K562 (cell line): ENCODE data around the gene TMEM92. TPM values are rescaled to one million over a fixed set of nuclear protein-coding genes. Genes with fewer than 3 reads are reported as not detected.
A peak's percentile ranks its signal among the peaks of the same experiment; 100 is the strongest.

Experiments
- ATAC-seq: fragments of 200-7000 bp; cut with Tn5 transposase; 3 replicates; pipeline ENCODE4 v1.9.1; 2020; ENCODE audit warnings: moderate library complexity
- BruUV-seq: library from RNA; stranded (reverse); fragments of 400-500 nt; replicated peaks from 2 replicates; lab custom pipeline; 2021; lab: Mats Ljungman, UMichigan
- CTCF ChIA-PET: fragments of 300-600 bp; formaldehyde crosslinking; extraction: SDS; loops from one replicate; lab custom pipeline; 2021; ENCODE audit warnings: low intra/inter-chr PET ratio; lab: Yijun Ruan, JAX
- POLR2A ChIA-PET: fragments of 300-600, 350-650 bp; sonication (Branson Sonifier 250); formaldehyde crosslinking; extraction: SDS; loops from one replicate; lab custom pipeline; 2021; ENCODE audit warnings: antibody characterized with exemption, inconsistent platforms; lab: Yijun Ruan, JAX
- DNase-seq, 4 experiments: peaks; one replicate each; pipeline versions ENCODE4 v3.0.0 to v3.0.0-alpha.2; 2011 to 2018; ENCODE audit warnings: low spot score in 3 of 4, mixed read lengths in 3 of 4; ENCODE audit errors: extremely low read depth in 1 of 4
- FAIRE-seq: peaks from 2 replicates; lab custom pipeline; 2011; peaks lifted over from hg19 to GRCh38; lab: Jason Lieb, UNC
- H2AFZ ChIP-seq: 2 replicates; pipeline ENCODE4 v1.6.0; 2011; ENCODE audit warnings: low read depth, low read length, control low read depth, inconsistent platforms
- H3K27ac ChIP-seq: fragments of 200-600 bp; 3 replicates; pipeline ENCODE4 v1.8.0; 2011; ENCODE audit warnings: low read depth, mild to moderate bottlenecking, control low read depth, inconsistent platforms, low read length, moderate library complexity, mixed read lengths; ENCODE audit errors: extremely low read depth
- H3K27me3 ChIP-seq, 2 experiments: fragments of 300-600 bp in 1 of 2; 2 replicates in 1 of 2; 3 replicates in 1 of 2; pipeline versions ENCODE4 v1.6.0 to v1.8.0; 2011; ENCODE audit warnings: inconsistent platforms in 2 of 2, low read length in 2 of 2, mild to moderate bottlenecking in 1 of 2, mixed read lengths in 1 of 2, moderate library complexity in 1 of 2; ENCODE audit not compliant: control insufficient read depth in 2 of 2, insufficient read depth in 2 of 2
- H3K36me3 ChIP-seq: fragments of 300-600 bp; 3 replicates; pipeline ENCODE4 v1.8.0; 2011; ENCODE audit warnings: mild to moderate bottlenecking, low read length, inconsistent platforms; ENCODE audit not compliant: control insufficient read depth, insufficient read depth
- H3K4me1 ChIP-seq, 2 experiments: fragments of 200-600 bp in 1 of 2; replicated peaks in 1 of 2; 2 replicates in 1 of 2; 3 replicates in 1 of 2; pipeline versions ENCODE4 v1.5.1 to v1.8.0; 2011; ENCODE audit warnings: inconsistent platforms in 2 of 2, low read length in 2 of 2, mild to moderate bottlenecking in 1 of 2, mixed read lengths in 1 of 2, moderate library complexity in 1 of 2; ENCODE audit not compliant: control insufficient read depth in 2 of 2, insufficient read depth in 2 of 2
- H3K4me2 ChIP-seq: 2 replicates; pipeline ENCODE4 v1.6.1; 2011; ENCODE audit warnings: low read length, control low read depth, inconsistent platforms, mixed read lengths; ENCODE audit not compliant: insufficient read depth
- H3K4me3 ChIP-seq: fragments of 200-600 bp; sonication (generic), shearing (Covaris generic); 2 replicates; pipeline ENCODE4 v1.5.1; 2016; ENCODE audit warnings: control low read depth, inconsistent platforms
- H3K79me2 ChIP-seq: fragments of 200-600 bp; 3 replicates; pipeline ENCODE4 v1.8.0; 2011; ENCODE audit warnings: low read length, inconsistent platforms; ENCODE audit not compliant: control insufficient read depth, insufficient read depth
- H3K9ac ChIP-seq, 2 experiments: 2 replicates each; pipeline versions ENCODE4 v1.6.0 to v1.6.1; 2011; ENCODE audit warnings: low read depth in 2 of 2, low read length in 2 of 2, control low read depth in 1 of 2, inconsistent platforms in 1 of 2, mild to moderate bottlenecking in 1 of 2, mixed read lengths in 1 of 2; ENCODE audit not compliant: insufficient read depth in 1 of 2
- H3K9me1 ChIP-seq: one replicate; pipeline ENCODE4 v1.6.0; 2011; ENCODE audit warnings: inconsistent platforms, mild to moderate bottlenecking, low read length, moderate library complexity; ENCODE audit not compliant: control insufficient read depth, insufficient read depth
- H3K9me3 ChIP-seq: replicated peaks from 2 replicates; pipeline ENCODE4 v1.5.1; 2011; ENCODE audit warnings: low read depth, low read length, inconsistent platforms; ENCODE audit not compliant: control insufficient read depth, insufficient read depth
- H4K20me1 ChIP-seq: replicated peaks from 2 replicates; pipeline ENCODE4 v1.6.1; 2011; ENCODE audit warnings: low read length, inconsistent platforms, mixed read lengths; ENCODE audit not compliant: control insufficient read depth, insufficient read depth
- DPF2 ChIP-seq: fragments of 450-650 bp; IDR thresholded peaks from 2 replicates; pipeline ENCODE4 v1.6.1; 2016
- FOXJ2 ChIP-seq: fragments of 200-800 bp; sonication (Bioruptor generic); IDR thresholded peaks from 2 replicates; pipeline ENCODE4 v1.6.1; 2016; ENCODE audit warnings: missing genetic modification characterization, missing compliant biosample characterization
- GATAD2B ChIP-seq: fragments of 450-650 bp; IDR thresholded peaks from 2 replicates; pipeline ENCODE4 v1.6.1; 2017; ENCODE audit warnings: mild to moderate bottlenecking, borderline replicate concordance
- MAFK ChIP-seq: IDR thresholded peaks from 2 replicates; pipeline ENCODE4 v1.6.1; 2011; ENCODE audit warnings: low read length, improper control_type of control experiment
- MYBL2 ChIP-seq, 2 experiments: fragments of 450-650 bp in 1 of 2; sonication (generic) in 1 of 2; formaldehyde crosslinking in 1 of 2; IDR thresholded peaks; 2 replicates each; pipeline versions ENCODE4 v1.6.1 to v1.8.1; 2017 to 2022; ENCODE audit warnings: borderline replicate concordance in 1 of 2, inconsistent platforms in 1 of 2, low read depth in 1 of 2, mild to moderate bottlenecking in 1 of 2, missing genetic modification reagents in 1 of 2, moderate library complexity in 1 of 2
- SRSF9 ChIP-seq: fragments of 200-400 bp; formaldehyde crosslinking; IDR thresholded peaks from 2 replicates; pipeline ENCODE4 v1.6.1; 2017; ENCODE audit warnings: low read depth, low read length, borderline replicate concordance
- XRCC4 ChIP-seq: IDR thresholded peaks from one replicate; pipeline ENCODE4 v1.6.1; 2011; ENCODE audit not compliant: insufficient read depth, insufficient read length; ENCODE audit errors: extremely low read depth
- ZKSCAN8 ChIP-seq: fragments of 200-800 bp; sonication (Bioruptor generic); IDR thresholded peaks from 2 replicates; pipeline ENCODE4 v1.6.1; 2016; ENCODE audit warnings: missing genetic modification characterization, missing compliant biosample characterization
- ZNF449 ChIP-seq: fragments of 250-450 bp; sonication (Bioruptor Pico); IDR thresholded peaks from 2 replicates; pipeline ENCODE4 v1.8.0; 2022; ENCODE audit warnings: moderate library complexity, mild to moderate bottlenecking, inconsistent platforms
- WGBS: fragments of 100-300 bp; shearing (Covaris generic); methylation state at CpG from one replicate; pipeline ENCODE4 v1.1.6; 2016; ENCODE audit warnings: low coverage, mixed read lengths; ENCODE audit not compliant: insufficient coverage; ENCODE audit errors: missing lambda C conversion rate; 5-methylcytosine and 5-hydroxymethylcytosine counted together
- in situ Hi-C: fragments of 300-500 bp; cut with MboI; formaldehyde crosslinking; loops from 4 replicates; pipeline ENCODE4 v1.15.0; 2018; ENCODE audit warnings: inconsistent platforms, mixed read lengths
- intact Hi-C: fragments of 100-400 bp; cut with micrococcal nuclease; formaldehyde crosslinking; loops from 2 replicates; pipeline ENCODE4 v1.14.2; 2022
- polyA plus RNA-seq, 8 experiments: library from polyadenylated mRNA; depleted of rRNA in 4 of 8; stranded (reverse) in 5 of 8; unstranded in 3 of 8; fragments of >200 nt; fragmentation: Nextera tagmentation in 2 of 8; fragmentation: Illumina TruSeq in 1 of 8; extraction: Ambion mirVana in 2 of 8; extraction: Trizol in 1 of 8; gene quantifications; 2 replicates each; pipeline versions ENCODE4 v1.2.1 to v1.2.3, GENCODE V29; 2011 to 2014; ENCODE audit warnings: inconsistent platforms in 1 of 8, missing spikeins in 1 of 8
- total RNA-seq, 7 experiments: library from RNA; depleted of rRNA in 6 of 7; stranded (reverse); fragments of >200 nt in 6 of 7; fragmentation: Illumina TruSeq in 2 of 7; extraction: Trizol in 2 of 7; gene quantifications; 2 replicates each; pipeline versions ENCODE4 v1.2.1 to v1.2.3, GENCODE V29; 2011 to 2021; ENCODE audit warnings: low replicate concordance in 1 of 7
- TF ChIP-seq, protein P1 (sequence below): conservative IDR thresholded peaks from 2 replicates; pipeline ENCODE4 v1.6.1; 2011; ENCODE audit warnings: low read depth, mild to moderate bottlenecking, low read length; ENCODE audit not compliant: control insufficient read depth

Gene TMEM92
- total and polyA plus RNA-seq, 9 of the 15 experiments (the other 6 are each of a cell fraction or from before 2014, with no cell fraction given): 0.14 to 2.1 (median 0.40) TPM

- H3K9me1 ChIP-seq: no peaks in the 10 kb centered on the region
- no peak overlapping the region for H3K4me3 ChIP-seq
- intact Hi-C loops (no loop called here), in situ Hi-C loops (no loop called here)
- peaks cover 0 to 20% of the 10 kb centered on the region in 2 experiments; a peak in 3 of 5 replicates for H3K27me3 ChIP-seq
- no peaks in the 10 kb centered on the region for H3K79me2 ChIP-seq
- H3K9ac ChIP-seq: no peak overlapping the region
- no peaks in the 10 kb centered on the region; the same call in 1 of the 2 replicates for H4K20me1 ChIP-seq
- H3K4me2 ChIP-seq: no peak overlapping the region
- H3K9me3 ChIP-seq: no peaks in the 10 kb centered on the region
- FAIRE-seq (no peak), DNase-seq (no peak), ATAC-seq (no peak)
- TF ChIP-seq DPF2 (no peak), MYBL2 (IDR thresholded peaks at IDR 0.05; ENCODE audit: low read depth) (no peak), MYBL2 (CRISPR knock-in tag; IDR thresholded peaks at IDR 0.05; ENCODE audit: borderline replicate concordance) (no peak)
- H3K4me1 ChIP-seq: peaks cover 0 to 21% of the 10 kb centered on the region in 2 experiments; a peak in 2 of 5 replicates
- H3K36me3 ChIP-seq: no peaks in the 10 kb centered on the region
- no peak overlapping the region for H3K27ac ChIP-seq
- BruUV-seq: no TSS peak
- H2AFZ ChIP-seq: 0 out of 2 replicates have a peak overlapping the region, but pooled peaks have one; percentile 2
- ChIA-PET POLR2A (interaction anchor here (1.2 to 1.5 kb wide), 2 partner anchors 16 to 23 kb away, joined by 3 to 5 read pairs; no protein-coding TSS in a partner anchor), CTCF (no interaction called here)
- WGBS: 60% methylated on average over 4 of the region's 4 CpGs
Measured at GRCh38 chr17:50307654-50308053, 33.4 kb downstream of the TMEM92 start.

DNA sequence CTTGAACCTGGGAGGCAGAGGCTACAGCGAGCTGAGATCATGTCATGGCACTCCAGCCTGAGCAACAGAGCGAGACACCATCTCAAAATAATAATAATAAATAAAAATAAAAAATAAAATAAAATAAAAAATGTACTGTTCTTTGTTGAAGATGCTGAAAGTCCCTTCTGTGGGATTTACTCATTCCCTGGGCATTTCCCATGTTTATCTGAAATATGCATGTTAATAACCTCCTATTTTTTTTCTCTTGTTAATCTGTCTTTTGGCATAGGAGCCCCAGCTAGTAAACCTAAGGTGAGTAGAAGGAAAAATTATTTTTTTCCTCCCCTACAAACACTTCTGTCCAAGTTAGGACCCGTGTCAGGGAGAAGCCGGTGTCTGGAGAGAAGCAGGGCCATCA lies 34.4 kb downstream of the TMEM92 start:
- intact Hi-C loops (no loop called here), in situ Hi-C loops (no loop called here)
- BruUV-seq: no TSS peak
- CTCF ChIA-PET: no interaction called here
- POLR2A ChIA-PET: interaction anchor here (0.6 to 1.5 kb wide), 4 partner anchors 15 to 92 kb away, joined by 3 to 5 read pairs (median 3); no protein-coding TSS in a partner anchor
- ATAC-seq (no peak), DNase-seq (no peak), FAIRE-seq (no peak)
- WGBS: 35% methylated on average over 4 of the region's 4 CpGs
- Histone ChIP-seq H3K9ac (no peak overlapping the region), H3K79me2 (no peaks in the 10 kb centered on the region), H3K9me3 (no peaks in the 10 kb centered on the region), H3K9me1 (no peaks in the 10 kb centered on the region), H4K20me1 (no peaks in the 10 kb centered on the region; the same call in 1 of the 2 replicates), H3K27ac (no peak overlapping the region), H3K4me3 (no peak overlapping the region), H3K4me1 (peaks cover 0 to 21% of the 10 kb centered on the region in 2 experiments; a peak in 2 of 5 replicates), H3K27me3 (peaks cover 0 to 30% of the 10 kb centered on the region in 2 experiments; a peak in 3 of 5 replicates), H2AFZ (no peak overlapping the region), H3K36me3 (no peaks in the 10 kb centered on the region), H3K4me2 (no peak overlapping the region)
- no peak for TF ChIP-seq GATAD2B
- TF ChIP-seq SRSF9: no peak
- TF ChIP-seq, protein P1, sequence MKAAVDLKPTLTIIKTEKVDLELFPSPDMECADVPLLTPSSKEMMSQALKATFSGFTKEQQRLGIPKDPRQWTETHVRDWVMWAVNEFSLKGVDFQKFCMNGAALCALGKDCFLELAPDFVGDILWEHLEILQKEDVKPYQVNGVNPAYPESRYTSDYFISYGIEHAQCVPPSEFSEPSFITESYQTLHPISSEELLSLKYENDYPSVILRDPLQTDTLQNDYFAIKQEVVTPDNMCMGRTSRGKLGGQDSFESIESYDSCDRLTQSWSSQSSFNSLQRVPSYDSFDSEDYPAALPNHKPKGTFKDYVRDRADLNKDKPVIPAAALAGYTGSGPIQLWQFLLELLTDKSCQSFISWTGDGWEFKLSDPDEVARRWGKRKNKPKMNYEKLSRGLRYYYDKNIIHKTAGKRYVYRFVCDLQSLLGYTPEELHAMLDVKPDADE: no peak
- TF ChIP-seq XRCC4: no peak
- TF ChIP-seq ZNF449 (CRISPR knock-in tag): no peak
- TF ChIP-seq ZKSCAN8 (CRISPR knock-in tag): no peak
- TF ChIP-seq FOXJ2 (tag): no peak
- no peak for TF ChIP-seq MAFK
